Activated B cell treated with CpG ODN at 0.5 μM for 24 hours (primary cell): Measurements from ENCODE around the gene PRKAG2. TPM values are rescaled to one million over a fixed set of nuclear protein-coding genes. Genes with fewer than 3 reads are reported as not detected.

Experiments
- ATAC-seq: fragments of 200-7000 bp; cut with Tn5 transposase; one replicate; pipeline ENCODE4 v1.10.0; 2021; ENCODE audit warnings: low read depth, mild to moderate bottlenecking, moderate library complexity
- CTCF ChIA-PET: fragments of 350-600 bp; sonication (Branson Sonifier 250); formaldehyde crosslinking; loops from one replicate; lab custom pipeline; 2021; ENCODE audit warnings: antibody characterized with exemption; lab: Charles Lee
- POLR2A ChIA-PET: fragments of 350-600 bp; sonication (Branson Sonifier 250); formaldehyde crosslinking; loops from one replicate; lab custom pipeline; 2021; ENCODE audit warnings: antibody characterized with exemption; lab: Charles Lee
- DNase-seq: peaks from one replicate; pipeline ENCODE4 v3.0.0; 2022
- H3K27ac Mint-ChIP-seq: one replicate; pipeline ENCODE4 v1.8.0; 2020; ENCODE audit warnings: mixed read lengths
- H3K27me3 Mint-ChIP-seq: one replicate; pipeline ENCODE4 v1.8.0; 2021; ENCODE audit warnings: mixed read lengths
- H3K36me3 Mint-ChIP-seq: one replicate; pipeline ENCODE4 v1.8.0; 2021; ENCODE audit warnings: low read depth, mixed read lengths
- H3K4me1 Mint-ChIP-seq: one replicate; pipeline ENCODE4 v1.8.0; 2021; ENCODE audit warnings: mixed read lengths
- H3K4me3 Mint-ChIP-seq: one replicate; pipeline ENCODE4 v1.8.0; 2020; ENCODE audit warnings: mild to moderate bottlenecking, mixed read lengths
- H3K9me3 Mint-ChIP-seq: one replicate; pipeline ENCODE4 v1.8.0; 2020; ENCODE audit warnings: mixed read lengths
- CTCF ChIP-seq: fragments of 200-600 bp; IDR thresholded peaks from one replicate; pipeline ENCODE4 v1.8.0; 2022; ENCODE audit warnings: antibody characterized with exemption, mild to moderate bottlenecking
- intact Hi-C: fragments of 100-400 bp; cut with micrococcal nuclease; formaldehyde crosslinking; loops from one replicate; pipeline ENCODE4 v1.15.1; 2024
- total RNA-seq: library from RNA; stranded (reverse); gene quantifications from 2 replicates; pipeline ENCODE4 v1.2.3, GENCODE V29; 2022

Gene PRKAG2
- total RNA-seq, 1 donor from 2014 or later = 19.7 TPM

DNA sequence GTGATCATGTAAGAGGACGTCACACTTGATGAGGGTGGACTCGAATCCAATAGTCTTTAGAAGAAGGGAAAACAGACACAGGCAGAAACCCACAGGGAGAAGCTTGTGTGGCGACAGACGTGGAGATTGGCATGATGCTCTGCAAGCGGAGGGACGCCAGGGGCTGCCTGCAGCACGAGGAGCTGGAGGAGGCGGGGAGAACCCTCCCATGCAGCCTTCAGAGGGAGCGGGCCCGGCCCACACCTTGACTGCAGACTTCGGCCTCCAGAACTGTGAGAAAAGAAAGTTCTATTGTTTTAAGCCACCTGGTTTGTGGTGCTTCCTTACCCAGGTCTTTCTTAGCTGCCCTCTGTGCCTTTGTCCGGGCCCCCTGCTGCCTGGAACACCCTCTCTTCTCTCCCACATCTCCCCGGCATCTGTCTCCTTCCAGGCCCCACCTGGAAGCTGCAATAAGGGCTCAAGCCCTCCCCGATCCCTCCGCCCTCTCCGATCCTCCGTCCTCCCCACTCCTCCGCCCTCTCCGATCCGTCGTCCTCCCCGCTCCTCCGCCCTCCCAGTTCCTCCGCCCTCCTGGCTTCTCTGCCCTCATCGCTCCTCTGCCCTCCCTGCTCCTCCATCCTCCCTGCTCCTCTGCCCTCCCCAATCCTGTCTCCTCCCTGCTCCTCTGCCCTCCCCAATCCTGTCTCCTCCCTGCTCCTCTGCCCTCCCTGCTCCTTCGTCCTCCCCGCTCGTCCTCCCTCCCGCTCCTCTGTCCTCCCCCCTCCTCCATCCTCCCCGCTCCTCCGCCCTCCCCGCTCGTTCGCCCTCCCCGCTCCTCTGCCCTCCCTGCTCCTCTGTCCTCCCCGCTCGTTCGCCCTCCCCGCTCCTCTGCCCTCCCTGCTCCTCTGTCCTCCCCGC, 17.4 kb upstream of the PRKAG2 start:
- ChIA-PET CTCF (no interaction called here), POLR2A (no interaction called here)
- peaks cover 20% of the 10 kb centered on the region for H3K27me3 Mint-ChIP-seq
- TF ChIP-seq CTCF = no peak
- H3K27ac Mint-ChIP-seq = no peak overlapping the region
- no peak overlapping the region for H3K4me3 Mint-ChIP-seq
- ATAC-seq (no peak), DNase-seq (no peak)
- H3K9me3 Mint-ChIP-seq = no peaks in the 10 kb centered on the region
- peaks cover 3% of the 10 kb centered on the region for H3K4me1 Mint-ChIP-seq
- H3K36me3 Mint-ChIP-seq = no peaks in the 10 kb centered on the region
- intact Hi-C loops = no loop called here

DNA sequence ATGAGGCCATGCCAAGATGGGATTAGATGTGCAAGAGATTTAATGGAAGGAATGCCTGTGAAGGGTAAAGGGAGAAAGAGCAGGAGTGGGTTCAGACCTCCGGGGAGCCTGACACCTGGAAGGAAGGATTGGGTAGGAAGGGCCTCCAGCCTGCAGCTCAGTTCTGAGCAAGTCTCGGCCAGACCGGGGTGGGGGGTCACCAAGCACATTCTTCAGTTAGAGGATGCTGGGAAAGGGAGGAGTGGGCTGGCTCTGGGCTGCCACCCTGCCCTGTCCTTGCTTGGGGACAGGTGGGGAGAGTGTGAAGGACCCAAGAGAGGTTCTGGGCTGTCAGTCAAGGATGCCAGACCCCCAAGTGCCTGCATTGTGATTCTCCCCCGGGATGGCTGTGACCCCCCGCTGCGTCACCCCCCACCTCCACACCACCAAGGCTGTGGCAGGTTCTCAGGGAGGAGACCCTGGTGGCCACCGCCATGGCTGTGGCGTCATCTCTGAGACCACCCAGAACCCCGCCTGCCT, 16.5 kb upstream of the PRKAG2 start:
- no peak for TF ChIP-seq CTCF
- Mint-ChIP-seq H3K4me3 (no peak overlapping the region), H3K4me1 (peaks cover 3% of the 10 kb centered on the region), H3K27me3 (peaks cover 15% of the 10 kb centered on the region), H3K36me3 (no peaks in the 10 kb centered on the region), H3K27ac (no peak overlapping the region), H3K9me3 (no peaks in the 10 kb centered on the region)
- intact Hi-C loops = no loop called here
- CTCF ChIA-PET = no interaction called here
- POLR2A ChIA-PET = no interaction called here
- ATAC-seq (no peak), DNase-seq (no peak)

GRCh38 chr7:151891753-151892152, 14.8 kb upstream of the PRKAG2 start:
- H3K9me3 Mint-ChIP-seq = no peaks in the 10 kb centered on the region
- DNase-seq (no peak), ATAC-seq (no peak)
- no peak overlapping the region for H3K4me3 Mint-ChIP-seq
- H3K4me1 Mint-ChIP-seq = peaks cover 3% of the 10 kb centered on the region
- intact Hi-C loops = no loop called here
- no peaks in the 10 kb centered on the region for H3K36me3 Mint-ChIP-seq
- CTCF ChIA-PET = no interaction called here
- peaks cover 13% of the 10 kb centered on the region for H3K27me3 Mint-ChIP-seq
- no peak for TF ChIP-seq CTCF
- no peak overlapping the region for H3K27ac Mint-ChIP-seq
- POLR2A ChIA-PET = no interaction called here

DNA sequence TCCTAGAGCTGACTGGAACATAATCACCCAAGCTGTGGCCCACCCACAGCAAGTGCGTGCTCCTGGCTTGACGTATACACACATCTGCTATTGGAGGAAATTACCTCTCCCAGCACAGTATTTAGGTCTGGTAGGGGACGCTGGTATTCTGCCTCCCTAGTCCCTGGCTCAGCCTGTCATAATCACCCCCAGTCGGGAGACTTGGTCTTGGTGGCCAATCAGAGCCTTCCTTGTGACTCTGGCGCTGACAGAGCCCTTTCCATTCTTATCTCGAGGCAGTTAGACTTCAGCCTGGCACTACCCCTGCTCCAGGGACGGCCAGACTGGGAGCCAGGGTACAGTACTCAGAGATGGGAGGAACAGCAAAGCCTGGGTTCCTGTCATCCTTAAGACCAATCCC, 14.3 kb upstream of the PRKAG2 start:
- POLR2A ChIA-PET = no interaction called here
- ATAC-seq (no peak), DNase-seq (no peak)
- intact Hi-C loops = no loop called here
- peaks cover 3% of the 10 kb centered on the region for H3K4me1 Mint-ChIP-seq
- no peaks in the 10 kb centered on the region for H3K9me3 Mint-ChIP-seq
- no peak overlapping the region for H3K27ac Mint-ChIP-seq
- H3K36me3 Mint-ChIP-seq = no peaks in the 10 kb centered on the region
- no peak overlapping the region for H3K4me3 Mint-ChIP-seq
- H3K27me3 Mint-ChIP-seq = peaks cover 13% of the 10 kb centered on the region
- CTCF ChIA-PET = no interaction called here
- TF ChIP-seq CTCF = no peak

DNA sequence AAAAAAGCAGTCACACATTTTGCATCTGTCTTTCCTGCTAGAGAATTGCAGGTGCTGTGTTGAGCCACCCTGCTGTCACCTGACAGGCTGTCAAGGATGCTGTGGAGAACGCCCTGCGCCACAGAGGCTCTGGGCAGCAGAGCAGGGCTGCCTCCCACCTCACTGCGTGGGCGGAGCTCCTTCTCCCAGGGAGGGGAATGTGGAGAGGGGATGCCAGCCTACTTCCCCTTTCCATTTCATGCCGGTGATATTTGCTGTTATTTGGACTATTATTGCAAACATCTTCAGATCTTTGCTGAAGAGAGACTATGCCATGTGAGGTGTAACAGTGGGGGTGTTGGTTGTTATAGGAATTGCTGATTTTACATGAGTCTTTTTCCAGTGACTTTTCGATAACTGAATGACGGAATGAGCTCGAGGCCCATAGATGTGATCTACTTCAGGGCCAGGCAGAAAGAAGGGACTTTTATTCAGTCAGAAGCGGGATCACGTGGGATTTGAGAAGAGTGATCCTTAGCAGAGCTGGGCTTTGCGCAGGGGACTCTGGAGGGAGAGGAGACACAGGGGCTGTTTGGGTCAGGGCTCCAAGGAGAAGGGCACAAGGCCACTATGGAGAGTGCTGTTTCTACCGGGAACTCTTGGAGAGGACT, 13.6 kb upstream of the PRKAG2 start:
- Mint-ChIP-seq H3K27me3 (peaks cover 17% of the 10 kb centered on the region), H3K4me3 (no peak overlapping the region), H3K27ac (no peak overlapping the region), H3K9me3 (no peaks in the 10 kb centered on the region), H3K4me1 (peaks cover 3% of the 10 kb centered on the region), H3K36me3 (no peaks in the 10 kb centered on the region)
- DNase-seq = no peak
- intact Hi-C loops = no loop called here
- POLR2A ChIA-PET = no interaction called here
- no peak for ATAC-seq
- TF ChIP-seq CTCF = no peak
- CTCF ChIA-PET = no interaction called here
